Activated naive CD4-positive, alpha-beta T cell treated with anti-CD3 and anti-CD28 coated beads, Interleukin-2, amount 10 ng/mL, durations not matched to agents 7 days and 5 days (primary cell): ENCODE measurements around the gene SMPD1.

Experiments
- CTCF ChIA-PET: fragments of 350-600 bp; sonication (Branson Sonifier 250); formaldehyde crosslinking; loops from one replicate; lab custom pipeline; 2021; ENCODE audit warnings: antibody characterized with exemption; lab: Charles Lee
- DNase-seq: peaks from one replicate; pipeline ENCODE4 v3.0.0-alpha.2; 2020
- H3K27ac Mint-ChIP-seq: one replicate; pipeline ENCODE4 v1.8.0; 2021; ENCODE audit warnings: mild to moderate bottlenecking, moderate library complexity, mixed read lengths
- H3K27me3 Mint-ChIP-seq: one replicate; pipeline ENCODE4 v1.8.0; 2021; ENCODE audit warnings: mild to moderate bottlenecking, mixed read lengths
- H3K36me3 Mint-ChIP-seq: one replicate; pipeline ENCODE4 v1.8.0; 2021; ENCODE audit warnings: mixed read lengths
- H3K4me1 Mint-ChIP-seq: one replicate; pipeline ENCODE4 v1.8.0; 2021; ENCODE audit warnings: mixed read lengths
- H3K4me3 Mint-ChIP-seq: one replicate; pipeline ENCODE4 v1.8.0; 2021; ENCODE audit warnings: mild to moderate bottlenecking, moderate library complexity, mixed read lengths
- H3K9me3 Mint-ChIP-seq: one replicate; pipeline ENCODE4 v1.8.0; 2021; ENCODE audit warnings: mixed read lengths

Gene SMPD1

DNA sequence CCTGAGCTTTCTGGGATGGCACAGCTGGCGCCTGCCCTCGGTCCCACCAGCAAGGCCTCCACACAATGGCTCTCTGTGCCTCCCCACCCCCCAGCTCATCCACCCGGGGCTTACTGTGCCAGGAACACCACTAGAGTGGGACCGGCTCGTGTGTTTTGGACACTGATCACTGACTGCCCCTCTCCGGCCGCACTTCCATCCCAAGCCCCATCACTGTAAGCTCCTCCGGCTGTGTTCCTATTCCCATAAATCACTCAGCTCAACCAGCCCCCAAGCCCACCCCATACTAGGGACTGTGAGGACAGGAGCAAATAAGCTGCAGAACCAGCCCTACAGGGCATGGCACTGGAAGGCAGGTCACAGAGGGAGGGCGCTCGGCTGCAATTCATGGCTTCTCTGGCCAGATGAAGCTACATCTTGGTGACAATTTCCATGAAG is 21.3 kb downstream of the SMPD1 start:
- H3K4me1 Mint-ChIP-seq, result peaks cover 21% of the 10 kb centered on the region

DNA sequence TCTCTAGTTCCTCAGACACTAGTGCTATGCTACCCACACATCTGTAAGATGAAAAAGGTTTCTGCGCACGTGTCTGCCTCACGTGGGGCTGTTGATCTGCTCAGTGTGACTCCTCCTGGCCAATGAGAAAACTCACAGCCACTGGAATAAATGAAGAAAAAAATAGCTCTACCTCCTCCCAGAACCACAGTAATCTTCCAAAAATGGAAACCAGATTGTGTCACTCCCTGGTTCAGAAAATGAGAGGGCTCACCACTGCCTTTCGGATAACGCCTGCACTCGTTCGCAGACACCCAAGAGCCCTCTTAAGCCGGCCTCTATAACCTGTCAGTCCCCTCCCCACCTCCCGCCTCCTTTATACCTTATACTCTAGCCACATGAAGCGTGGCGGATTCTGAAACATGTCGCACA is 23.5 kb downstream of the SMPD1 start:
- Mint-ChIP-seq H3K27ac (no peak overlapping the region), H3K4me3 (no peak overlapping the region), H3K9me3 (no peaks in the 10 kb centered on the region), H3K27me3 (no peaks in the 10 kb centered on the region), H3K36me3 (peaks cover 23% of the 10 kb centered on the region), H3K4me1 (peaks cover 6% of the 10 kb centered on the region)
- DNase-seq, result peak; percentile 82
- CTCF ChIA-PET, result interaction anchor here (1.2 to 3.7 kb wide), 4 partner anchors 9 to 35 kb away, joined by 3 to 18 read pairs (median 4); no protein-coding TSS in a partner anchor

More for the DNA sequence above, 21.3 kb downstream of the SMPD1 start:
- Mint-ChIP-seq H3K4me3 (no peak overlapping the region), H3K27me3 (no peaks in the 10 kb centered on the region), H3K27ac (no peak overlapping the region), H3K36me3 (peaks cover 35% of the 10 kb centered on the region), H3K9me3 (no peaks in the 10 kb centered on the region)
- CTCF ChIA-PET, result interaction anchor here (1.1 to 3.0 kb wide), 2 partner anchors 9 to 32 kb away, joined by 4 to 12 read pairs; no protein-coding TSS in a partner anchor
- no peak for DNase-seq

DNA sequence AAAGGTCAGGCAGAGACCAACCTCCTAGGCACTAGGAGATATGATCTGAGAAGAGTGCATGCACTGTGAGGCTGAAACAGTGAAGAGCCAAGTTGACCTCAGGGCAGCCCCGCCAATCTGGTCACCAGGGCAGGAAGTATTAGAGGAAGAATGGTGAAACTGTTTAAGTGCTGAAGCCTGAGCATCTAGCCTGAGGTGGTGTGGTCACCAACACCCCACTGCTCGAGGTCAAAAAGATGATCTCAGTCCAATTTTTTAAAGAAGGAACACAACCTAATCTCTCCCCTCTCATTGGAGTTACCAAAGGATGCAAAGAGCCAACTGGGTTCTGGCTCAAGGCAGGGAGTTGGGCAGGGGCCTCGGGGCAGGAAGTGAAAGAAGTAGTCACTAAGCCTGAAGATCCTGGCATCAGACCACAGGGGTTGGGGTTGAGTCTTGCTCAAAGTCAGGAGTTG is 24.6 kb downstream of the SMPD1 start:
- CTCF ChIA-PET, result interaction anchor here (1.8 to 3.7 kb wide), 2 partner anchors 10 to 37 kb away, joined by 5 to 18 read pairs; no protein-coding TSS in a partner anchor
- H3K27ac Mint-ChIP-seq, result no peak overlapping the region
- H3K27me3 Mint-ChIP-seq, result peaks cover 4% of the 10 kb centered on the region
- peaks cover 13% of the 10 kb centered on the region for H3K36me3 Mint-ChIP-seq
- H3K4me3 Mint-ChIP-seq, result no peak overlapping the region
- DNase-seq, result peak; percentile 47
- H3K9me3 Mint-ChIP-seq, result no peaks in the 10 kb centered on the region
- peaks cover 5% of the 10 kb centered on the region for H3K4me1 Mint-ChIP-seq

DNA sequence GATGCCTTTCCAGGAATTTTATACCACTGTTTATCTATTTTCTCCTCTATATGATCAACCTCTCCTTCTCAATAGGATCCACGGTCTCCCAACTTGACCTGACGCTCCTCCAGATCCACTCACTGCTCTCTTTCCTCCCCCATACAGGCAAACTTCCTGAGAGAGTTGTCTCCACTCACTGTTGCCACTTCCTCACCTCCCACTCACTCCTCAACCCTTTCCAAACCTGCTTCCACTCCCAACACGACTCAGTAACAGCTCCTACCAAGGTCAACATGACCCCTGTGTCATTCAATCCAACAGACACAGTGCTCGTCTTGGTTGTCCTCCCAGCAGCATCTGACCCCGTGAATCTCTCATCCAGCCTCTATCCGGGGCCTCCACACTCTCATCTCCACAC is 25.5 kb downstream of the SMPD1 start:
- Mint-ChIP-seq H3K27me3 (peaks cover 10% of the 10 kb centered on the region), H3K36me3 (peaks cover 9% of the 10 kb centered on the region), H3K9me3 (no peaks in the 10 kb centered on the region), H3K4me1 (peaks cover 7% of the 10 kb centered on the region), H3K4me3 (no peak overlapping the region), H3K27ac (no peak overlapping the region)
- CTCF ChIA-PET, result interaction anchor here (0.6 to 3.7 kb wide), 2 partner anchors 28 to 37 kb away, joined by 4 to 18 read pairs; no protein-coding TSS in a partner anchor
- no peak for DNase-seq

DNA sequence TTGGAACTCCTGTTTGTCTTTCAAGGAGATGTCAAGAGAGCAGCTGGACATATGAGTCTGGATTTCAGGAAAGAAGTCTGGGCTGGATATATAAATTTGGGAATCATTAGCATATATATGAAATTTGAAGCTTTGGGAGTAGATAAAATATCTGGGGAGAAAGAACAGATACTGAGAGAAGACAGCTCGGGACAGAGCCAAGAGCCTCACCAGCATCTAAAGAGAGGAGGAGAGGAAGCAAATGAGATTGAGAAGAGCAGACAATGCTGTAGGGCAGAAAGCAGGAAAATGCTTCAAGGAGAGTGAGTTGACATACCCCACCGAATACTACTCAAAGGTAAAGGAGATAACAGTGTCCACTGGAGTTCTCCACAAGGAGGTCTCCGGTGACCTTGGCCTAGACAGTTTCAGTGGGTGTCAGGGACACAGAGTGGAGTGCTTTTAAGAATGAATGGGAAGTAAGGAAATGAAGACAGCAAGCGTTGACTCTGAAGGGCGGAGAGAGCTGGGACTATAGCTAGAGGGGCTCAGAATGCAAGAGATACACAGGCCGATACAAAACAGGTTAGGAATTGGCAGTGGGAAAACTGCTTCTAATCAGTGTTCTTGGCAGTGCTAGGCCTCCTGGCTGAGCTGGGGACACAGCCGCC is 27.8 kb downstream of the SMPD1 start:
- no peak overlapping the region for H3K27ac Mint-ChIP-seq
- H3K27me3 Mint-ChIP-seq, result peaks cover 30% of the 10 kb centered on the region
- no peak for DNase-seq
- H3K9me3 Mint-ChIP-seq, result no peaks in the 10 kb centered on the region
- H3K4me1 Mint-ChIP-seq, result peaks cover 7% of the 10 kb centered on the region
- CTCF ChIA-PET, result interaction anchor here (2.2 to 3.5 kb wide), 3 partner anchors 14 to 39 kb away, joined by 6 to 19 read pairs (median 10); no protein-coding TSS in a partner anchor
- peaks cover 3% of the 10 kb centered on the region for H3K36me3 Mint-ChIP-seq
- H3K4me3 Mint-ChIP-seq, result no peak overlapping the region

DNA sequence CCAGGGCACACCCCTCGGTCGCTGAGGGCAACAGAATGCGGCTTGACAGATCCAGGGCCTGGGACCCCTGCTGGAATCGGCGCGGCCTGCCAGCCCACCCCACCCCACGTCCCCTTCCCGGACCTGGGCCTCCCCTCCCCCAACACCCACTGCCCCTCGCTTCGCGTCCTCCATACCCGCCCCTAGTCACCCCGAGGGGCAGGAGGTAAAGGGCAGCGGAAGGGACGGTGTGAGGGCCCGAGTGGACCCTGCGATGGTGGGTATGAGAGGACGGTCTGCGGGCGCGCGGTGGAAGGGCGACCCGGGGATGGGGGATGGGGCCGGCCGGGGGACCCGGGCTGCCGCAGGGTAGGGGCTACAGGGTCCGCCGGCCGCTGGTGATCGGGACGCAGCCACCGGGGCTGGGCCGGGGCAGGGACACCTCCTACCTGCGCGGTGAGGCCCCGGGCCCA is 28.3 kb downstream of the SMPD1 start:
- peaks cover 7% of the 10 kb centered on the region for H3K4me1 Mint-ChIP-seq
- no peaks in the 10 kb centered on the region for H3K9me3 Mint-ChIP-seq
- no peaks in the 10 kb centered on the region for H3K36me3 Mint-ChIP-seq
- H3K27me3 Mint-ChIP-seq, result peaks cover 34% of the 10 kb centered on the region
- no peak overlapping the region for H3K4me3 Mint-ChIP-seq
- peak; percentile 43 for DNase-seq
- peak overlapping the region; percentile 73 for H3K27ac Mint-ChIP-seq
- CTCF ChIA-PET, result interaction anchor here (1.4 to 3.5 kb wide), 7 partner anchors 11 to 87 kb away, joined by 5 to 19 read pairs (median 6); no protein-coding TSS in a partner anchor

DNA sequence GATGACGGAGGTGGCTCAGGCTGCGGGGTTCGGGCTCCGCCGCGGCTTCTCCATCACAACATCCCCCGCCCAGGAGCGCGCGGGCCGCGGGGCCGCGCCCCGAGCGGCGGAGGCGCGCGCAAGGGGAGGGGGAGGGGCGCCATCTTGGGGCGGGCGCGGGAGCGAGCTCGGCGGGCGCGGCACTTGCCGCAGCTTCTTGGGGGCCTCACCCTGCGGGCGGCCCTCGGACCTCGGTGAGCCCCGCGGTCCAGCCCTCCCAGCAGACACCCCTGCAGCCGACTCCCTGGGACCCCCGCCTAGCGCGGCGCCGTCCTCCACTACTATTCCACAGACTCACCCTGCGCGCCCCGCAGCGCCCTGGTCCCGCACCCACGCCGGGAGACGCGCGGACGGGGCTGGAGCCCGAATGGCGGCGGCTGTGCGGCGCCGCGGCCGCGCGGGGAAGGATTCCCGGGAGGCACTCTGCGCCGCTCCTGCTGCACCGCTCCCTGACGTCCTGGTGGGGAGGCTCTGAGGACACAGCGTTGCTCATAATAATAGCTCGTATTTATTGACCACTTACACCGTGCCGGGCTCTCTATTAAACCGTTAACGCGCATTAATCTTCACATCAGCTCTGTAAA is 28.8 kb downstream of the SMPD1 start, which contains the start of gene APBB1:
APBB1 (minus strand) TSS at position 86 of the 623 bp plus-strand sequence. CDS start 7,747 bp downstream, outside the sequence.
- Mint-ChIP-seq H3K4me1 (peaks cover 7% of the 10 kb centered on the region), H3K9me3 (no peaks in the 10 kb centered on the region), H3K27ac (peak within 1 kb of the TSS; percentile 73), H3K27me3 (peaks cover 37% of the 10 kb centered on the region), H3K36me3 (no peaks in the 10 kb centered on the region), H3K4me3 (no peak within 1 kb of the TSS)
- CTCF ChIA-PET, result interaction anchor here (0.9 to 3.5 kb wide), 7 partner anchors 11 to 86 kb away, joined by 5 to 19 read pairs (median 6); no protein-coding TSS in a partner anchor
- peak; percentile 74 for DNase-seq

DNA sequence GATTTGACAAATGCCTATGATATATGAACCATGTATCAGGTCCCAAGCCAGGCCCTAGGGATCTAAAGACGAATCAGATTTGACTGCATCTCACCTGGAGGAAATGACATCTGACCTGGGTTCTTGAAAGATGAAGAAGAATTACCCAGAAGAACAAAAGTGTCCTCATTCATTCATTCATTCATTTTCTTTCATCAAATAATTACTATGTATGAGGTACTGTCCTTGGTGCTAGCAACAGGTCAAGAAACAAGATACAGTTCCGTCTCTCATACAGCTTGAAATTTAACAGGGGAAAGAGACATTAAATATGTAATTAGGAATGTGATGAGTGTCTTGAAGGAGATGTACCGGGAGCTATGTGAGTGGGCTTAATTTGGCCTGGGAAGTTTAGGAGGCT is 30.4 kb downstream of the SMPD1 start:
- Mint-ChIP-seq H3K36me3 (no peaks in the 10 kb centered on the region), H3K27ac (no peak overlapping the region), H3K27me3 (peaks cover 52% of the 10 kb centered on the region), H3K9me3 (no peaks in the 10 kb centered on the region), H3K4me3 (no peak overlapping the region), H3K4me1 (peaks cover 7% of the 10 kb centered on the region)
- CTCF ChIA-PET, result interaction anchor here (0.8 to 3.5 kb wide), 4 partner anchors 9 to 84 kb away, joined by 3 to 19 read pairs (median 4); no protein-coding TSS in a partner anchor
- no peak for DNase-seq

DNA sequence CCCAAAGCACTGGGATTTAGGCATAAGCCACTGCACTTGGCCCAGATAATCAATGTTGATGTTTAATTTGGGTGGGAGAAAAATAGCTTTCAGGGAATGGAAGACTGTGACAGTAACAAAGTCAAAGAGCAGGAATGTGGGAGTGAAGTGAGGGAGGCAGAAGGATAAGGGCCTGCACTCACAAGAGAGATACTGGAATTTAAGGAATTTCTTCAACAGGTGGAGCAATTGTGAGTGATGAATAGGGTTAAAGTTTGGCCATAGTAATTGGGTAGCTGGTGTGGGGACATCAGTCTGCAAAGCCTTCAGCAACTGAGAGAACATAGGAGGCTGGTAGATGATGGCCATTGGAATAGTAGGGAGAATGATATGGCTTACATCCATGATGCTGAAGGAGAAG is 37.2 kb downstream of the SMPD1 start:
- Mint-ChIP-seq H3K9me3 (no peaks in the 10 kb centered on the region), H3K4me3 (no peak overlapping the region), H3K27me3 (peaks cover 43% of the 10 kb centered on the region), H3K27ac (no peak overlapping the region), H3K36me3 (no peaks in the 10 kb centered on the region), H3K4me1 (no peaks in the 10 kb centered on the region)
- no peak for DNase-seq
- CTCF ChIA-PET, result interaction anchor here (1.4 to 2.3 kb wide), 3 partner anchors 10 to 49 kb away, joined by 4 to 13 read pairs (median 10); no protein-coding TSS in a partner anchor

DNA sequence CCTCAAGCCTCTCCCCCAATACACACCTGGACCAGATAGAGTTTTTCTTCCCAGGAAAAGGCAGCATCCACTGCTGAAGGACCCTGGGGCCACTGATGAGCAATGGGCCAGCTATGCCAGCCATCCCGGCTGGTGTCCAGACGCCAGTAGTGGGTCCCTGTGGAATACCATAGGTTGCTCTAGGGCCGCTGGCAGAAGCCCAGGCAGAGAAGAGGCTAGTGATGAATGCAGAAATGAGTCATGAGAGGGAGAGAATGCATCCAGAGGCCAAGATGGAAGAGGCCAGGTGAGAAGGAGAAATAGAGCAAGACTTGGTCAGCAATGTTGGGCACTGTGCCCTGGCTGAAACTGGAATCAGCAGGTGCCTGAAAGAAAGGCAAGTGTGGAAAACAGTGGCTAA is 41.6 kb downstream of the SMPD1 start:
- peaks cover 4% of the 10 kb centered on the region for H3K4me1 Mint-ChIP-seq
- no peak overlapping the region for H3K27ac Mint-ChIP-seq
- H3K4me3 Mint-ChIP-seq, result no peak overlapping the region
- H3K27me3 Mint-ChIP-seq, result peaks cover 6% of the 10 kb centered on the region
- no peak for DNase-seq
- no peaks in the 10 kb centered on the region for H3K36me3 Mint-ChIP-seq
- CTCF ChIA-PET, result interaction anchor here (3.8 kb wide), 1 partner anchor 53 kb away, joined by 20 read pairs; no protein-coding TSS in a partner anchor
- H3K9me3 Mint-ChIP-seq, result no peaks in the 10 kb centered on the region

DNA sequence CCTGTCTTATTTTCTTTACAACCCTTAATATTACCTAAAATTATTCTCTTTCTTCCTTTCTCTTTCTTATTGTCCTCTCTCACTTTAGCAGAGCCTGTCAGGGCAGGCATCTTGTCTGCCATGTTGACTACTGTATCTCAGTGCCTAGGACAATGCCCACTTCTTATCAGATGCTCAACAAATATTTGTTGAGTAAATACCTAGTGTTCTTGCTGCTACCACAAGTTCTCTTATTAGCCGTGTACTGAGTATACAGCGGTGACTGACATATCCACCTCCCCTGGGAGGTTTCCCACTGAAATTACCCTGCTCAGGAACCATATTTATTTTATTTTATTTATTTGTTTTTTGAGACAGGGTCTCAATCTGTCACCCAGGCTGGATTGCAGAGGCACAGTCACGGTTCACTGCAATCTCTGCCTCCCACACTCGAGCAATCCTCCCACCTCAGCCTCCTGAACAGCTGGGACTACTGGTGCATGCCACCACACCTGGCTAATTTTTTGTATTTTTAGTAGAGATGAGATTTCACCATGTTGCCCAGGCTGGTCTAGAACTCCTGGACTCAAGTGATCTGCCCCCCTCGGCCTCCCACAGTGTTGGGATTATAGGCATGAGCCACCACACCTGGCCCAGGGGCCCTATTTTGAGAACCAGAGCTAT is 43.9 kb downstream of the SMPD1 start:
- Mint-ChIP-seq H3K4me3 (no peak overlapping the region), H3K9me3 (no peaks in the 10 kb centered on the region), H3K36me3 (no peaks in the 10 kb centered on the region), H3K27ac (no peak overlapping the region), H3K4me1 (peaks cover 4% of the 10 kb centered on the region), H3K27me3 (no peaks in the 10 kb centered on the region)
- CTCF ChIA-PET, result interaction anchor here (0.8 to 2.5 kb wide), 3 partner anchors 10 to 55 kb away, joined by 3 to 11 read pairs (median 4); no protein-coding TSS in a partner anchor
- DNase-seq, result no peak

DNA sequence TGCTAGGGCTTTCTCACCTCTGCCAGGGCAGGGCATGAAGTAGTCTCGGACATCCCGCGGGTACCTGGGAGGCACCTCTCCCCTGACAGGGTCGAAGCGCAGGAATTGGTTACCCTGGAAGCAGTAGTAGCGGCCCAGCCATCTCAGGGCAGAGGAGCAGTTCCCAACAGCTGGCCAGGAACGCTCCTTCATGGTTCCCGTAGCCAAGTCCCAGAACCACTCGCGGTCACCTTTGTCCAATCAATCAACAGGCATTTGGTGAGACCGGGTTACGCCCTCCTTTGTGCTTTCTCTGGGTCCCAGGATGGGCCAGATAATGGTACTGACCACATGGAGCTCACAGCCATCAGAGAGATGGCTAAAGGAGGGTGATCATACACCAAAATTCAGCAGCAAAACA is 47.1 kb downstream of the SMPD1 start:
- CTCF ChIA-PET, result interaction anchor here (0.9 to 14.8 kb wide), 11 partner anchors 7 to 246 kb away, joined by 3 to 563 read pairs (median 5); partner anchors contain the start of genes APBB1 and MRPL17
- H3K27me3 Mint-ChIP-seq, result no peaks in the 10 kb centered on the region
- H3K27ac Mint-ChIP-seq, result no peak overlapping the region
- H3K9me3 Mint-ChIP-seq, result no peaks in the 10 kb centered on the region
- DNase-seq, result no peak
- H3K4me1 Mint-ChIP-seq, result peaks cover 4% of the 10 kb centered on the region
- H3K36me3 Mint-ChIP-seq, result no peaks in the 10 kb centered on the region
- H3K4me3 Mint-ChIP-seq, result no peak overlapping the region

DNA sequence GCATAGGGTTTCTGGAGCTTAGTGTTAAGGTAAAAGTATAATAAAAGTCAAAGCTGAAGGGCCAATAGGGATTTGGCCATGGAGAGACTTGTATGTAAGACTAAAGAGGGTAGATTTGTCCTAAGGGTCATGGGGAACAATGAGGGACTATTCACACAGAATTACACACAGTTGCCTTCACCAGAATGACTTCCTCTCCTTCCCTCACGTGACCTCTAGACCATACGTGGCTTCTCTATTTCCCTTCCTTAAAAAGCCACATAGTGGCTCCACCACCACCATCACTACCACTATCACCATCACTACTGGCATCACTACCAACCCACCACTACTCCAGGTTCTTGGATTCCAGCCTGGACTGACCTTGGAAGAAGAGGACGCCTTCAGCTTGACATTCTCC is 47.7 kb downstream of the SMPD1 start:
- no peak overlapping the region for H3K4me3 Mint-ChIP-seq
- no peak overlapping the region for H3K27ac Mint-ChIP-seq
- no peak for DNase-seq
- no peaks in the 10 kb centered on the region for H3K9me3 Mint-ChIP-seq
- no peaks in the 10 kb centered on the region for H3K27me3 Mint-ChIP-seq
- H3K36me3 Mint-ChIP-seq, result no peaks in the 10 kb centered on the region
- CTCF ChIA-PET, result interaction anchor here (0.9 to 14.8 kb wide), 13 partner anchors 8 to 245 kb away, joined by 3 to 563 read pairs (median 5); partner anchors contain the start of genes APBB1 and MRPL17
- H3K4me1 Mint-ChIP-seq, result peaks cover 4% of the 10 kb centered on the region
